Activated CD8-positive, alpha-beta T cell treated with anti-CD3 and anti-CD28 coated beads for 36 hours (primary cell): ENCODE measurements around the gene ATP9B. TPM values are rescaled to one million over a fixed set of nuclear protein-coding genes. Genes with fewer than 3 reads are reported as not detected.

ENCODE experiments used
- ATAC-seq: fragments of 200-7000 bp; cut with Tn5 transposase; one replicate; pipeline ENCODE4 v1.10.0; 2021; ENCODE audit warnings: mild to moderate bottlenecking, moderate library complexity
- CTCF ChIA-PET: fragments of 350-600 bp; sonication (Branson Sonifier 250); formaldehyde crosslinking; loops from one replicate; lab custom pipeline; 2021; ENCODE audit warnings: antibody characterized with exemption; lab: Charles Lee
- POLR2A ChIA-PET: fragments of 350-600 bp; sonication (Branson Sonifier 250); formaldehyde crosslinking; loops from one replicate; lab custom pipeline; 2021; ENCODE audit warnings: antibody characterized with exemption; lab: Charles Lee
- DNase-seq: peaks from one replicate; pipeline ENCODE4 v3.0.0-alpha.2; 2020
- H3K27ac Mint-ChIP-seq: one replicate; pipeline ENCODE4 v1.8.0; 2021; ENCODE audit warnings: mild to moderate bottlenecking, mixed read lengths
- H3K27me3 Mint-ChIP-seq: one replicate; pipeline ENCODE4 v1.8.0; 2021; ENCODE audit warnings: mixed read lengths
- H3K36me3 Mint-ChIP-seq: one replicate; pipeline ENCODE4 v1.8.0; 2021; ENCODE audit warnings: low read depth, mixed read lengths
- H3K4me1 Mint-ChIP-seq: one replicate; pipeline ENCODE4 v1.8.0; 2021; ENCODE audit warnings: low read depth, mixed read lengths
- H3K4me3 Mint-ChIP-seq: one replicate; pipeline ENCODE4 v1.8.0; 2021; ENCODE audit warnings: mild to moderate bottlenecking, moderate library complexity, mixed read lengths
- H3K9me3 Mint-ChIP-seq: one replicate; pipeline ENCODE4 v1.8.0; 2021; ENCODE audit warnings: mixed read lengths
- CTCF ChIP-seq: fragments of 200-600 bp; IDR thresholded peaks from one replicate; pipeline ENCODE4 v1.8.0; 2022; ENCODE audit warnings: antibody characterized with exemption, mild to moderate bottlenecking
- intact Hi-C: fragments of 100-400 bp; cut with micrococcal nuclease; formaldehyde crosslinking; loops from one replicate; pipeline ENCODE4 v1.10.0; 2022
- total RNA-seq, 2 experiments: library from RNA; stranded (reverse); gene quantifications; one replicate each; pipeline ENCODE4 v1.2.3, GENCODE V29; 2021

ATP9B gene
- total RNA-seq, 2 experiments from 2014 or later, result 18.9 to 21.1 TPM

GRCh38 chr18:79104137-79104536 is 34.9 kb downstream of the ATP9B start:
- no peak for DNase-seq
- Mint-ChIP-seq H3K27me3 (no peaks in the 10 kb centered on the region), H3K36me3 (peaks cover 29% of the 10 kb centered on the region), H3K27ac (no peak overlapping the region), H3K4me1 (peaks cover 57% of the 10 kb centered on the region), H3K4me3 (no peak overlapping the region), H3K9me3 (no peaks in the 10 kb centered on the region)
- no peak for TF ChIP-seq CTCF
- no peak for ATAC-seq
- ChIA-PET POLR2A (no interaction called here), CTCF (no interaction called here)
- intact Hi-C loops, result no loop called here

- ChIA-PET POLR2A (no interaction called here), CTCF (no interaction called here)
- intact Hi-C loops, result no loop called here
- Mint-ChIP-seq H3K4me1 (peaks cover 57% of the 10 kb centered on the region), H3K27ac (no peak overlapping the region), H3K4me3 (no peak overlapping the region), H3K9me3 (no peaks in the 10 kb centered on the region), H3K27me3 (no peaks in the 10 kb centered on the region), H3K36me3 (peaks cover 23% of the 10 kb centered on the region)
- TF ChIP-seq CTCF, result no peak
- ATAC-seq (no peak), DNase-seq (no peak)
Observed at GRCh38 chr18:79105455-79105854, 36.3 kb downstream of the ATP9B start.

- TF ChIP-seq CTCF, result no peak
- Mint-ChIP-seq H3K4me3 (no peak overlapping the region), H3K4me1 (peaks cover 51% of the 10 kb centered on the region), H3K36me3 (peaks cover 19% of the 10 kb centered on the region), H3K9me3 (no peaks in the 10 kb centered on the region), H3K27me3 (no peaks in the 10 kb centered on the region), H3K27ac (no peak overlapping the region)
- no peak for ATAC-seq
- CTCF ChIA-PET, result no interaction called here
- no peak for DNase-seq
- intact Hi-C loops, result no loop called here
- POLR2A ChIA-PET, result no interaction called here
Observed at GRCh38 chr18:79106084-79106483, 36.9 kb downstream of the ATP9B start.

GRCh38 chr18:79107886-79108285 is 38.7 kb downstream of the ATP9B start:
- DNase-seq (no peak), ATAC-seq (no peak)
- H3K36me3 Mint-ChIP-seq, result peaks cover 6% of the 10 kb centered on the region
- peaks cover 41% of the 10 kb centered on the region for H3K4me1 Mint-ChIP-seq
- no peak overlapping the region for H3K4me3 Mint-ChIP-seq
- no peak for TF ChIP-seq CTCF
- H3K27ac Mint-ChIP-seq, result no peak overlapping the region
- intact Hi-C loops, result no loop called here
- ChIA-PET POLR2A (no interaction called here), CTCF (no interaction called here)
- H3K27me3 Mint-ChIP-seq, result no peaks in the 10 kb centered on the region
- H3K9me3 Mint-ChIP-seq, result no peaks in the 10 kb centered on the region

GRCh38 chr18:79108549-79109215 is 39.5 kb downstream of the ATP9B start:
- H3K4me1 Mint-ChIP-seq, result peaks cover 34% of the 10 kb centered on the region
- H3K36me3 Mint-ChIP-seq, result peaks cover 8% of the 10 kb centered on the region
- H3K27me3 Mint-ChIP-seq, result no peaks in the 10 kb centered on the region
- intact Hi-C loops, result no loop called here
- ChIA-PET CTCF (no interaction called here), POLR2A (no interaction called here)
- no peak for TF ChIP-seq CTCF
- DNase-seq (no peak), ATAC-seq (no peak)
- H3K4me3 Mint-ChIP-seq, result no peak overlapping the region
- no peak overlapping the region for H3K27ac Mint-ChIP-seq
- no peaks in the 10 kb centered on the region for H3K9me3 Mint-ChIP-seq
